Fibroblast of the aortic adventitia (primary cell): ENCODE data around the gene CHRND. TPM values are rescaled to one million over a fixed set of nuclear protein-coding genes. Genes with fewer than 3 reads are reported as not detected.

Source experiments
- DNase-seq: peaks from one replicate; pipeline ENCODE4 v3.0.0-alpha.2; 2010; ENCODE audit warnings: low read depth
- H3K4me3 ChIP-seq: 2 replicates; pipeline ENCODE4 v1.5.1; 2011; ENCODE audit warnings: low read depth, mild to moderate bottlenecking, control low read depth, low read length, moderate library complexity
- total RNA-seq: library from RNA; depleted of rRNA; stranded (reverse); fragments of >200 nt; gene quantifications from 2 replicates; pipeline ENCODE4 v1.2.3, GENCODE V29; 2012; ENCODE audit warnings: low replicate concordance
- TF ChIP-seq, protein P1 (sequence below): IDR thresholded peaks from 2 replicates; pipeline ENCODE4 v1.5.1; 2011; ENCODE audit warnings: mild to moderate bottlenecking, low read length, control low read depth, inconsistent platforms; ENCODE audit not compliant: insufficient read depth

The CHRND gene
- not detected in 2 replicates for total RNA-seq

DNA sequence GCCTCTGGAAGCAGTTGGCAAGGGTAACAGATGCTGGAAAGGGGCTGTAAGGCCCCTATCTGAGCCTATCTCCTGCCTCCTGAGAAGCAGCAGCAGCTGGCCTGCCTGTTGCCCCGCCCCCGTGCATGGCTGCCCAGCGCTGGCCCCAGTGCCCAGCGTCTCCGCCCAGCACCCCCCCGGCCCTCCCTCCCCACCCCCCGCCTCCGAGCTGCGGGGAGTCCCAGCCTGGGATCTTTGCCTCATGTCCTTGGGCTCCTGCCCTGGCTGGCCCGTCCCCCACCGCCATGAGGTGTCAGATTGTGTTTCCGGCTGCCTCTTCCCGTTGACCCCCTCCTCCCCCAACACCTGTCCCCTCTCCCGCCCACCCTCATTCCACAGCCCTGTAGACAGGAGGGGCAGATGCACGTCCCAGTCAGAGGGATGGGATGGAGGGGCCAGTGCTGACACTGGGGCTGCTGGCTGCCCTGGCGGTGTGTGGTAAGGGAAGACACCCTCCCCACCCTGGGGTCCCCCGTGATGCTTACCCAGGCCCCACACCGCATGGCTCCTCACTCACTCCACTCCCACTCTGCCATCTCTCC is at the start of gene CHRND:
Gene CHRND, plus strand, starts transcription at position 370 of the 581 bp plus-strand sequence. Its CDS starts 56 bp downstream, at position 426.
- no peak for DNase-seq
- TF ChIP-seq, protein P1, sequence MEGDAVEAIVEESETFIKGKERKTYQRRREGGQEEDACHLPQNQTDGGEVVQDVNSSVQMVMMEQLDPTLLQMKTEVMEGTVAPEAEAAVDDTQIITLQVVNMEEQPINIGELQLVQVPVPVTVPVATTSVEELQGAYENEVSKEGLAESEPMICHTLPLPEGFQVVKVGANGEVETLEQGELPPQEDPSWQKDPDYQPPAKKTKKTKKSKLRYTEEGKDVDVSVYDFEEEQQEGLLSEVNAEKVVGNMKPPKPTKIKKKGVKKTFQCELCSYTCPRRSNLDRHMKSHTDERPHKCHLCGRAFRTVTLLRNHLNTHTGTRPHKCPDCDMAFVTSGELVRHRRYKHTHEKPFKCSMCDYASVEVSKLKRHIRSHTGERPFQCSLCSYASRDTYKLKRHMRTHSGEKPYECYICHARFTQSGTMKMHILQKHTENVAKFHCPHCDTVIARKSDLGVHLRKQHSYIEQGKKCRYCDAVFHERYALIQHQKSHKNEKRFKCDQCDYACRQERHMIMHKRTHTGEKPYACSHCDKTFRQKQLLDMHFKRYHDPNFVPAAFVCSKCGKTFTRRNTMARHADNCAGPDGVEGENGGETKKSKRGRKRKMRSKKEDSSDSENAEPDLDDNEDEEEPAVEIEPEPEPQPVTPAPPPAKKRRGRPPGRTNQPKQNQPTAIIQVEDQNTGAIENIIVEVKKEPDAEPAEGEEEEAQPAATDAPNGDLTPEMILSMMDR, result no peak
- no peak within 1 kb of the TSS for H3K4me3 ChIP-seq

DNA sequence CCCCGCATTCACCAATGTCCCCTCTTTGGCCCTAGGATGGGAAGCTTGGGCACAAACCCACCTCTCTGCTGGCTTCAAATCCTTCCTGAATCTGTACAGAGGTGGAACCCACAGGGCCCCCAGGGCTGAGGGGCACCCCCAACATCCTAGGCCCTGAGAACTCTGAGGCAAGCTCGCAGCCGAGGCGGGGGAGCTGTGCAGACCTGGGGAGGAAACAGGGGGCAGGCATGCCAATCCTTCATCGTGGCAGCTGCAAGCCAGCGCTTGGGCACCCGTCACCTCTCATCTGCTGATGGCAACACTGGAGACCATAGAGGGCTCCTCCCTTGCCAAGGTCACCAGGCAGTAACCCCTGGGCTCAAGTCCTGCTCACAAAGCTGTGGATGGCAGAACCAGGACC is 49.2 kb upstream of the CHRND start:
- TF ChIP-seq, protein P1, result no peak
- no peak overlapping the region for H3K4me3 ChIP-seq
- DNase-seq, result no peak

GRCh38 chr2:232477751-232478510 is 48.0 kb upstream of the CHRND start:
- H3K4me3 ChIP-seq, result no peak overlapping the region
- TF ChIP-seq, protein P1, result no peak
- no peak for DNase-seq

GRCh38 chr2:232478571-232479340 is 47.2 kb upstream of the CHRND start:
- TF ChIP-seq, protein P1, result no peak
- no peak for DNase-seq
- no peak overlapping the region for H3K4me3 ChIP-seq

DNA sequence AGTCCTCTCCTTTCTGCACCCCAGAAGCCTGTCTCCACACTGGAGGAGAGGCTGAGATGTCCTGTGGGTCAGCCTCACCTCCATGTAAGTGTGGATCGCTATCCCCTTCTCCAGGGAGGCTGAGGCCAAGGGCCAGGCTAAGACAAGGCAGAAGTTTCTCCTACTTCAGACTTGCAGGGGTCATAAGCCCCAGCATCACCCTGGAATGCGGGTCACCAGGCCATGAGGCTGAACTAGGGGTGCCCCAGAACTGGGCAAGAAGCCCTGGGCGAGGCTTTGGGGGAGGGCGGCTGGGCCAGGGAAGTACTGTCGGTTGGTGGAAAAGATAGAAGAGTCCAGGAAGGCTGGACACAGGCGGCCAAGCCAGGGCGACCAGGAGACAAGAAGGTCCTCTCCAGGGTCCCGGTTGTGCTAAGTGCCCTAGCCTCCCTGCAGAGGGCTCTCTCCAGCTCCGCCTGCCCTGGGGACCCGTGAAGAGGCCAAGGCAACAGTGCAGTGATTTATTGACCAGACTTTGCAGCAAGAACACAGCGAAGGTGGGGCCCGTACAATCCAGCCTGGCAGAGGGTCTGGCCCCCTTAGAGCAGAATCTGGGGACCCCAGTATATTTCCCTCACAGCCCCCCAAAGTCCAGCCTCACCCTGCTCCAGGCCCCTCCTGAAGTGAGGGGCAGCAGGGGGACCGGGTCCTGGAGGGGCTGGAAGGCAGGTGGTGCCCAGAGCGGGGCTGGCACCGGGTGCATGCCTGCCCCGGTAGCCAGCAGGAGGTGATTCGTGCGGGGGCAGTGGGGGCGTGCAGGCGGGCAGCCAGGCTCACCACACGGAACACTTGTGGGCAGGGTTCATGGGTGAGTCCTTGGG is 46.4 kb upstream of the CHRND start:
- TF ChIP-seq, protein P1, result no peak
- no peak for DNase-seq
- H3K4me3 ChIP-seq, result no peak overlapping the region
